SK-N-MC (cell line): ENCODE measurements around the gene ZBTB20.
"Not testable (repeated sequence)": the region's sequence is repeated elsewhere in the genome, so short reads cannot be mapped to it uniquely, and the experiment has no call there.

Source experiments
- DNase-seq: peaks from one replicate; pipeline ENCODE4 v3.0.0-alpha.2; 2011; ENCODE audit warnings: low read depth, low spot score
- H3K27ac ChIP-seq: fragments of 200-600 bp; sonication (generic); 2 replicates; pipeline ENCODE4 v1.5.1; 2016; ENCODE audit warnings: mixed run types
- H3K36me3 ChIP-seq: fragments of 200-600 bp; sonication (generic); 2 replicates; pipeline ENCODE4 v1.6.1; 2017; ENCODE audit warnings: antibody characterized with exemption, low read length, mixed read lengths; ENCODE audit not compliant: insufficient read depth
- H3K4me3 ChIP-seq: fragments of 200-600 bp; sonication (generic); 2 replicates; pipeline ENCODE4 v1.5.1; 2016
- H3K9ac ChIP-seq: fragments of 200-600 bp; sonication (generic); 2 replicates; pipeline ENCODE4 v1.8.0; 2017; ENCODE audit warnings: mixed run types, mixed read lengths; ENCODE audit not compliant: insufficient read length
- H3K9me3 ChIP-seq: fragments of 200-600 bp; sonication (generic); 2 replicates; pipeline ENCODE4 v1.6.1; 2017; ENCODE audit warnings: low read depth, mild to moderate bottlenecking, antibody characterized with exemption, low read length, moderate library complexity, mixed read lengths
- EZH2 ChIP-seq: fragments of 200-600 bp; sonication (generic); IDR thresholded peaks from one replicate; pipeline ENCODE4 v1.6.1; 2017; ENCODE audit warnings: antibody characterized with exemption
- FOXP2 ChIP-seq: optimal IDR thresholded peaks from 2 replicates; pipeline ENCODE3; 2011; ENCODE audit warnings: mild to moderate bottlenecking, moderate library complexity; ENCODE audit not compliant: insufficient read depth; ENCODE audit errors: extremely low read length, control extremely low read depth
- POLR2AphosphoS5 ChIP-seq: IDR thresholded peaks from 2 replicates; pipeline ENCODE4 v1.6.1; 2012; ENCODE audit warnings: mild to moderate bottlenecking, low read depth, low read length, borderline replicate concordance

The ZBTB20 gene

DNA sequence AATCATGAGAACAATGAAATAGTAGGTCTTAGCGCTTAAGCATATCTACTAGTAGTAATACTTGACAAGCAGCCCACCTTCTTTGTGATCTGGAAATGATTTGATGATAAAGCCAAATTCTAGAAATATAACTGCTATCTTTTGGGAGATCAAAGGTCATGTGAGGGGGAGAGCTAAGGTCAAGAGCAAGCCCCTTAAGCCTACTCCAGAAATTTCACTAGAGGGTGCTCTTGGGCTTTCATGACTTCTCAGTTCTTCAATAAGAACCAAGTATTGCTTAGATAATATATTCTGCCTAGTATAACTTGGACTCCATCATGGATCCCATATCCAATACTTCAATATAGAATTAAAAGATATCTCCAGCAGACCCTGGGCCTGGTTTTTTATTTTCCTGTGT lies 319.6 kb downstream of the ZBTB20 start:
- no peaks in the 10 kb centered on the region for H3K9me3 ChIP-seq
- no peak overlapping the region for H3K9ac ChIP-seq
- no peak overlapping the region for H3K27ac ChIP-seq
- no peak overlapping the region for H3K4me3 ChIP-seq
- TF ChIP-seq FOXP2 (no peak), EZH2 (no peak), POLR2AphosphoS5 (no peak)
- DNase-seq, result peak; percentile 37
- H3K36me3 ChIP-seq, result no peaks in the 10 kb centered on the region

DNA sequence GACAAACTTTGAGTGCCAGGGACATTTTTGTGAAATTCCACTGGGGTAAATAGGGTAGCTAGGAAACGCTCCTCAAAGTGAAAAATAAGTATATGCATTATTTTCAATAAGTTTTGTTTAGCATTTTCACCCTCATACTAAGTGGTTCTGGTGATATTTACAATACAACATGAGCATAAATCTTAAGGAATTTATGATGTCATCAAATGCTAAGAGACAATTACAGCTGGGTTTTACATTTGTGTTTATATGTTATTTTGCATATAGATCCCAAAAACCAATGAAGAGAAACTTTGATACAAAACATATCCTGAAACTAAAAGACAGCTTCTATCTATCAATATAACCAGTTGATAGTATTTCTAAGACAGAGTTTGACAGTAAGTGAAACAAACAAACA lies 323.1 kb downstream of the ZBTB20 start:
- Histone ChIP-seq H3K9ac (no peak overlapping the region), H3K9me3 (no peaks in the 10 kb centered on the region), H3K36me3 (no peaks in the 10 kb centered on the region), H3K27ac (no peak overlapping the region), H3K4me3 (no peak overlapping the region)
- TF ChIP-seq EZH2 (no peak), FOXP2 (no peak), POLR2AphosphoS5 (no peak)
- no peak for DNase-seq

DNA sequence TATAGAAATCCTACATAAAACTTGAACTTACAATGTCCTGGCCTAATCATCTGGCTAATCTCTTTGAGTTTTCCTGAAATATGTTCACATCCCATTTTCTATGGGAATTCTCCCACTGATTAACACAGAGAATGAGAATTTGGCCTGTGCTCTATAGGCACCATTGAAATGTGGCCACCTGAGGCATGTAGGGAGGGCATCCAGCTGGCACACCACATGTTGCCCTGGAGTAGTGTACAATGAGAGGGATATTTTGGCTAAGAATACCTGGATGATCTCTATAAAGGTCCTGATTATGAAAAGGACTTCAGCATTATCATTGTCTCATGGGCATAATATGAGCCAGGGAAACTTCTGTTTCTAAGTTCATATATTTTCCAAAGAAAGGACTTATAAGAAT lies 324.0 kb downstream of the ZBTB20 start:
- no peak overlapping the region for H3K4me3 ChIP-seq
- DNase-seq, result no peak
- no peaks in the 10 kb centered on the region for H3K9me3 ChIP-seq
- no peak overlapping the region for H3K9ac ChIP-seq
- TF ChIP-seq FOXP2 (no peak), EZH2 (no peak), POLR2AphosphoS5 (no peak)
- no peak overlapping the region for H3K27ac ChIP-seq
- H3K36me3 ChIP-seq, result no peaks in the 10 kb centered on the region

DNA sequence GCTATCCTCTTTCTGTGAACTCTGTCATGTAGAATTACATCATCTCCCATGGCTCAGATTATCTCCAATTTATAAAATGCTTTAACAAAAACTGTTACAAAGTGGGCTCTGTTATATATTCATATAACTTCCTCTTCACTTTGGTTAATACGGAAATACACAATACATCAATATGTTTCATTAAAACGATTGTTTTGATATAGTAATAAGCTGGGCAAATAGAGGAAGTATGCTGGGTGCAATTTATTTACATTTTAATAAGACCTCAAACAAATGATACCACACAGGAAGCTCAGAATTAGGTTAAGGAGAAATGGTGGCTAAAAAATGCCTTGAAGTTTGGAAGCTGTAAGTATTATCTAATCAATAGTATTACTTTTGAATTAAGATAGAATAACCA lies 331.0 kb downstream of the ZBTB20 start:
- H3K27ac ChIP-seq, result no peak overlapping the region
- H3K9ac ChIP-seq, result no peak overlapping the region
- no peaks in the 10 kb centered on the region for H3K36me3 ChIP-seq
- no peaks in the 10 kb centered on the region for H3K9me3 ChIP-seq
- H3K4me3 ChIP-seq, result no peak overlapping the region
- DNase-seq, result peak; percentile 3
- no peak for TF ChIP-seq POLR2AphosphoS5
- no peak for TF ChIP-seq FOXP2
- no peak for TF ChIP-seq EZH2

DNA sequence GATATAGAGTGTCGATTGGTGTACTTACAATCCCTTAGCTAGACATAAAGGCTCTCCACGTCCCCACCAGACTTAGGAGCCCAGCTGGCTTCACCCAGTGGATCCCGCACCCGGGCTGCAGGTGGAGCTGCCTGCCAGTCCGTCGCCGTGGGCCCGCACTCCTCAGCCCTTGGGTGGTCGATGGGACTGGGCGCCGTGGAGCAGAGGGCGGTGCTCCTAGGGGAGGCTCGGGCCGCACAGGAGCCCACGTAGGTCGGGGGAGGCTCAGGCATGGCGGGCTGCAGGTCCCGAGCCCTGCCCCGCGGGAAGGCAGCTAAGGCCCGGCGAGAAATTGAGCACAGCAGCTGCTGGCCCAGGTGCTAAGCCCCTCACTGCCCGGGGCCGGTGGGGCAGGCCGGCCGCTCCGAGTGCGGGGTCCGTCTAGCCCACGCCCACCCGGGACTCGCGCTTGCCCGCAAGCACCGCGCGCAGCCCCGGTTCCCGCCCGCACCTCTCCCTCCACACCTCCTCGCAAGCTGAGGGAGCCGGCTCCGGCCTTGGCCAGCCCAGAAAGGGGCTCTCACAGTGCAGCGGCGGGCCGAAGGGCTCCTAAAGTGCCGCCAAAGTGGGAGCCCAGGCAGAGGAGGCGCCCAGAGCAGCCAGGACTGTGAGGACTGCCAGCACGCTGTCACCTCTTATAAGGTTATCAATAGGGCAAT lies 334.4 kb downstream of the ZBTB20 start:
- H3K9ac ChIP-seq, H3K4me3 ChIP-seq, H3K27ac ChIP-seq, H3K36me3 ChIP-seq, DNase-seq, H3K9me3 ChIP-seq: not testable (repeated sequence)

DNA sequence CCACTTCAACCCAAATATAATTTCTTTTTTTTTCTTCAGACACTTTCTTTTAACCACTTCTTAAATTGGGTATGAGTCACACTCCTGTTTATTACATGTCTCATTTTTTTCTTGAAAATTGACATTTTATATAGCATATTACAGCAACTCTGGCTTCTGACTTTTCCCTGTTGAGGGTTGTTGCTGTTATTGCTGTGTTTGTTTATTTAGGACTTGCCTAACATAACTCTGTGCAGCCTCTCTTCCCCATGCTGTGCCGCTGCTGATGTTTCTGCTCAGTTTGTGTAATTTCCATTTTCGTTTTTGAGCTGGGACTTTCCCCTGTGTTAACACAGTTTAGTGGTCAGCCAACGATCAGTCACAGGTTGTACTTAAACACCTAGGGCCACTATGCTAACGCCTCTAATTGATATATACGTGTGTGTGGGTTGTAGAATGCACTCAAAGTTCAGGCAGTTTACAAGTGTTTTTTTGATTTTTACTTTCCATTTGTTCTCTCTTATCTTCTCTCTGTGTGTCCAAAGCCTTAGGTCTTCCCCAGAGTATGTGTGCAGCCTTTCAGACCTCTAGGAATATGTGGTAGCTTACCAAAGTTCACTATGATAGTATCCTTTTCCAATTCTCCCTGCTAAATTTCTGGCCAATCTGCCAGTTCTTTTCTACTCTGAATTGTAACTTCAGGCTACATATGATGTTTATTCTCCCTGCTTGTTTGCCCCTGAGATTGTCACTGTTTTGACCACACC lies 337.2 kb downstream of the ZBTB20 start:
- Histone ChIP-seq H3K27ac (no peak overlapping the region), H3K4me3 (no peak overlapping the region), H3K9me3 (no peaks in the 10 kb centered on the region), H3K9ac (no peak overlapping the region), H3K36me3 (no peaks in the 10 kb centered on the region)
- no peak for DNase-seq
- no peak for TF ChIP-seq FOXP2

DNA sequence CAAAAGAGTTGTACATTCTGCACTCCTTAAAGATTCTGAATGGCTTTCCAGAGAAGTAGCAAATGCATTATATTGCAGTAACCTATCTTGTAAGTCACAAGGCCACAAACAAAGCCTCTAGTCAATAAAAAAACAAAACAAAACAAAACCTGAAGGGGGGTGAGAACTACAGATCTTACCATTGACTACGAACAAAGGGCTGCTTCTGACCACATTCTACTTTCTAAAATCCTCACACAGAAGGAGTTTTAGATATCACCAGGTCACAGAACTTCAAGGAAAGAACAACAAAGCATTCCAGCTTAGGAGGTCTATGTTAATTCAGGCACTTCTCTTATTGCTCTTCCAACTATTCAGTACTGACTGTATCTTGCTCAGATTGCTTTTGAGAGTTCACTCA lies 343.0 kb downstream of the ZBTB20 start:
- Histone ChIP-seq H3K4me3 (no peak overlapping the region), H3K36me3 (no peaks in the 10 kb centered on the region), H3K27ac (no peak overlapping the region), H3K9me3 (no peaks in the 10 kb centered on the region), H3K9ac (no peak overlapping the region)
- no peak for TF ChIP-seq FOXP2
- no peak for TF ChIP-seq EZH2
- no peak for TF ChIP-seq POLR2AphosphoS5
- DNase-seq, result no peak

DNA sequence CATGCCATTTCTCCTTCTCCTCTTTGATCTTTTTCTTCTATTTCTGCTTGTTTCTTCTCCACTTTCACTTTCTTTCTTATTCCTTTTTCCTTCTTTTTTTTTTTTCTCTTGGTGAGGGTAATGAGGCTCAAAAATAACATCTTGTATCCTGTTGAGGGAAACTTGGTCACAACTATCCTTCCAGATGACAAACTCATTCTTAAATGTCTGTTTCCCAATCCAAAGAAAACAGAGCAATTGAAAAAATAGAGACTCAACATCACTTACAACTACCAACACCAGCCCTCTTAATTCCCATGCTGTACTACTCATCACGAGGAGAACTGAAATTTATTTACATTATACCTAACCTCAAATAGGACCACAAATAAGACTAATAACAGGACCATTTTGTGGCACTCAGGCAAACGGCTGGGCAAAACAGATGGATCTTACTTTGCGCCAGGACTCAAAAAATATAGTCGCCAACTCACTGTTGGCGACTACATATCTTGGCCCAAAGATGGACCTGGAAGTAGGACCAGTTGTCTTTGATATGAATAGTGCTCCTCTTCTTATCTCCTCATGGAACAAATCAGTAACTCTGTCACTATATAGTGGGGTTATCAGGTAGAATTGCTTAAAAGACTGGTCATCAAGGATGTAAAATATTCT lies 343.9 kb downstream of the ZBTB20 start:
- no peak overlapping the region for H3K9ac ChIP-seq
- H3K9me3 ChIP-seq, result no peaks in the 10 kb centered on the region
- no peaks in the 10 kb centered on the region for H3K36me3 ChIP-seq
- H3K4me3 ChIP-seq, result no peak overlapping the region
- H3K27ac ChIP-seq, result no peak overlapping the region
- TF ChIP-seq POLR2AphosphoS5, result no peak
- TF ChIP-seq EZH2, result no peak
- TF ChIP-seq FOXP2, result no peak
- no peak for DNase-seq
